DND-41 (cell line): ENCODE data around the gene CTSD.
A peak's percentile ranks its signal among the peaks of the same experiment; 100 is the strongest.

Experiments
- ATAC-seq: fragments of 200-7000 bp; cut with Tn5 transposase; 3 replicates; pipeline ENCODE4 v1.9.1; 2021; ENCODE audit warnings: low read depth; ENCODE audit not compliant: insufficient read depth
- DNase-seq: peaks from one replicate; pipeline ENCODE4 v3.0.0-alpha.2; 2020
- H2AFZ ChIP-seq: 2 replicates; pipeline ENCODE4 v1.6.0; 2012; ENCODE audit warnings: low read depth, low read length
- H3K27ac ChIP-seq: 2 replicates; pipeline ENCODE4 v1.5.1; 2012; ENCODE audit warnings: low read length, inconsistent platforms
- H3K27me3 ChIP-seq: fragments of 200-600 bp; sonication (generic); 2 replicates; pipeline ENCODE4 v1.6.0; 2012; ENCODE audit warnings: low read length, mild to moderate bottlenecking, inconsistent platforms; ENCODE audit not compliant: insufficient read depth, poor library complexity
- H3K36me3 ChIP-seq: 2 replicates; pipeline ENCODE4 v1.5.1; 2012; ENCODE audit warnings: low read length, inconsistent platforms; ENCODE audit not compliant: insufficient read depth
- H3K4me1 ChIP-seq: 2 replicates; pipeline ENCODE4 v1.5.1; 2012; ENCODE audit warnings: mild to moderate bottlenecking, low read length; ENCODE audit not compliant: insufficient read depth
- H3K4me2 ChIP-seq: 2 replicates; pipeline ENCODE4 v1.6.0; 2012; ENCODE audit warnings: mild to moderate bottlenecking, moderate library complexity, low read length, inconsistent platforms; ENCODE audit not compliant: insufficient read depth
- H3K4me3 ChIP-seq, 2 experiments: fragments of 200-600 bp in 1 of 2; shearing (Covaris generic) in 1 of 2; 2 replicates each; pipeline ENCODE4 v1.5.1; 2012 to 2016; ENCODE audit warnings: inconsistent platforms in 2 of 2, low read length in 2 of 2, mild to moderate bottlenecking in 2 of 2, low read depth in 1 of 2, moderate library complexity in 1 of 2
- H3K79me2 ChIP-seq: 2 replicates; pipeline ENCODE4 v1.6.0; 2012; ENCODE audit warnings: low read length, inconsistent platforms; ENCODE audit not compliant: insufficient read depth
- H3K9ac ChIP-seq: 2 replicates; pipeline ENCODE4 v1.6.0; 2012; ENCODE audit warnings: low read depth, mild to moderate bottlenecking, inconsistent platforms, low read length, moderate library complexity
- H3K9me3 ChIP-seq: 2 replicates; pipeline ENCODE4 v1.5.1; 2012; ENCODE audit warnings: low read length, moderate library complexity, mild to moderate bottlenecking, inconsistent platforms; ENCODE audit not compliant: insufficient read depth, severe bottlenecking
- H4K20me1 ChIP-seq: 2 replicates; pipeline ENCODE4 v1.6.0; 2012; ENCODE audit warnings: low read length; ENCODE audit not compliant: insufficient read depth
- EZH2 ChIP-seq: IDR thresholded peaks from 3 replicates; pipeline ENCODE4 v1.6.1; 2012; ENCODE audit warnings: borderline replicate concordance, low read depth, mild to moderate bottlenecking, moderate library complexity, low read length, inconsistent platforms; ENCODE audit not compliant: severe bottlenecking
- TF ChIP-seq, protein P1 (sequence below): IDR thresholded peaks from 2 replicates; pipeline ENCODE4 v1.5.1; 2012; ENCODE audit warnings: borderline replicate concordance, low read length, moderate library complexity, mild to moderate bottlenecking; ENCODE audit not compliant: poor library complexity, severe bottlenecking; ENCODE audit errors: extremely low read depth

CTSD gene

DNA sequence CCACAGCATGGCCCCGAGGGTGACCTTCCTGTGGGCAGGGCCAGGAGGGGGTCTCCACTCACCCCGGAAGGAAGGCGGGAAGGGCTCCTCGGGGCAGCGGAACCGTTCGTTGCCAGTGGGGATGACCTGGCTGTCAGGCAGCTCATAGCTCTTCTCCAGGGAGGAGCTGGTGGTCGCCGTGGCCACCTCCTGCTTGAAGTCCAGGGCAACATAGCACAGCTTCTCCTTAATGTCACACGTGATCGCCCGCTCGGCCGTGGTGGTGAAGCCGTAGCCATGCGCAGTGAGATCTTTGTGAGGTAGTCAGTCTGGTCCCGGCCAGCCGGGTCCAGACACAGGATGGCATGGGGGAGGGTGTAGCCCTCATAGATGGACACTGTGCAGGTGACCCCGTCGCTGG, 39.5 kb upstream of the CTSD start:
- no peaks in the 10 kb centered on the region for H4K20me1 ChIP-seq
- H2AFZ ChIP-seq: no peak overlapping the region
- H3K36me3 ChIP-seq: no peaks in the 10 kb centered on the region
- ATAC-seq (no peak), DNase-seq (no peak)
- TF ChIP-seq, protein P1, sequence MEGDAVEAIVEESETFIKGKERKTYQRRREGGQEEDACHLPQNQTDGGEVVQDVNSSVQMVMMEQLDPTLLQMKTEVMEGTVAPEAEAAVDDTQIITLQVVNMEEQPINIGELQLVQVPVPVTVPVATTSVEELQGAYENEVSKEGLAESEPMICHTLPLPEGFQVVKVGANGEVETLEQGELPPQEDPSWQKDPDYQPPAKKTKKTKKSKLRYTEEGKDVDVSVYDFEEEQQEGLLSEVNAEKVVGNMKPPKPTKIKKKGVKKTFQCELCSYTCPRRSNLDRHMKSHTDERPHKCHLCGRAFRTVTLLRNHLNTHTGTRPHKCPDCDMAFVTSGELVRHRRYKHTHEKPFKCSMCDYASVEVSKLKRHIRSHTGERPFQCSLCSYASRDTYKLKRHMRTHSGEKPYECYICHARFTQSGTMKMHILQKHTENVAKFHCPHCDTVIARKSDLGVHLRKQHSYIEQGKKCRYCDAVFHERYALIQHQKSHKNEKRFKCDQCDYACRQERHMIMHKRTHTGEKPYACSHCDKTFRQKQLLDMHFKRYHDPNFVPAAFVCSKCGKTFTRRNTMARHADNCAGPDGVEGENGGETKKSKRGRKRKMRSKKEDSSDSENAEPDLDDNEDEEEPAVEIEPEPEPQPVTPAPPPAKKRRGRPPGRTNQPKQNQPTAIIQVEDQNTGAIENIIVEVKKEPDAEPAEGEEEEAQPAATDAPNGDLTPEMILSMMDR: no peak
- no peaks in the 10 kb centered on the region for H3K79me2 ChIP-seq
- H3K27ac ChIP-seq: no peak overlapping the region
- H3K9me3 ChIP-seq: no peaks in the 10 kb centered on the region
- no peaks in the 10 kb centered on the region for H3K27me3 ChIP-seq
- H3K4me2 ChIP-seq: no peak overlapping the region
- no peaks in the 10 kb centered on the region for H3K4me1 ChIP-seq
- no peak overlapping the region for H3K9ac ChIP-seq
- no peak overlapping the region for H3K4me3 ChIP-seq

DNA sequence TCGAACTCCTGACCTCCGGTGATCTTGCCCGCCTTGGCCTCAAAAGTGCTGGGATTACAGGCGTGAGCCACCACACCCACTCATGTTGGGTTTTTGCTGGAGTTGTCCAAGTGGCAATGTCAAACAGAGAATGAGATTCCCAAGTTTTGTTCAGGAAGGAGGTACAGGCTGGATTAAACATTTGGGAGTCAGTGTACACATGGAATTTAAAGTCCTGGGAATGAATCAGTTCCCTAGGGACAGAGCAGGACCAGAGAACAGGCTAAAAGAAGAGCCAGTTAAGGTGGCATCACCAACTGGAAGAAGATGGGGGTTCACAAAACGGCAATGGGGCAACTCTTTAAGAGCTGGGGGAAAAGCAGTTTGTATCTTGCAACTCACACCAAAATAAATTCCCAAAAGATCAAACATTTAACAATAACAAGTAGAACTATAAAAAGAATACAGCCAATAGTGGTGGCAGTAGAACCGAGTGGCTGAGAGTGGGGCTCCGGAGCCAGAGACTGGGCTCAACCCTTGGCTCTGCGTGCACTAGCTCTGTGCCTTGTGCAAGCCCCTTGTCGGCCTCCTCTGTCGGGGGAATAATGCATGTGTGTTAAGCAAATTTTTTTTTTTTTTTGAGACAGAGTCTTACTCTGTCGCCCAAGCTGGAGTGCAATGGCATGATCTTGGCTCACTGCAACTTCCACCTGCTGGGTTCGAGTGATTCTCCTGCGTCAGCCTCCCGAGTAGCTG, 33.8 kb upstream of the CTSD start:
- Histone ChIP-seq H3K27me3 (no peaks in the 10 kb centered on the region), H3K27ac (no peak overlapping the region), H3K4me3 (no peak overlapping the region), H3K9me3 (no peaks in the 10 kb centered on the region), H4K20me1 (no peaks in the 10 kb centered on the region), H3K4me2 (no peak overlapping the region), H3K36me3 (no peaks in the 10 kb centered on the region), H2AFZ (no peak overlapping the region), H3K79me2 (no peaks in the 10 kb centered on the region), H3K9ac (no peak overlapping the region), H3K4me1 (peaks cover 9% of the 10 kb centered on the region)
- DNase-seq (no peak), ATAC-seq (no peak)
- TF ChIP-seq EZH2: no peak
- TF ChIP-seq, protein P1: no peak

DNA sequence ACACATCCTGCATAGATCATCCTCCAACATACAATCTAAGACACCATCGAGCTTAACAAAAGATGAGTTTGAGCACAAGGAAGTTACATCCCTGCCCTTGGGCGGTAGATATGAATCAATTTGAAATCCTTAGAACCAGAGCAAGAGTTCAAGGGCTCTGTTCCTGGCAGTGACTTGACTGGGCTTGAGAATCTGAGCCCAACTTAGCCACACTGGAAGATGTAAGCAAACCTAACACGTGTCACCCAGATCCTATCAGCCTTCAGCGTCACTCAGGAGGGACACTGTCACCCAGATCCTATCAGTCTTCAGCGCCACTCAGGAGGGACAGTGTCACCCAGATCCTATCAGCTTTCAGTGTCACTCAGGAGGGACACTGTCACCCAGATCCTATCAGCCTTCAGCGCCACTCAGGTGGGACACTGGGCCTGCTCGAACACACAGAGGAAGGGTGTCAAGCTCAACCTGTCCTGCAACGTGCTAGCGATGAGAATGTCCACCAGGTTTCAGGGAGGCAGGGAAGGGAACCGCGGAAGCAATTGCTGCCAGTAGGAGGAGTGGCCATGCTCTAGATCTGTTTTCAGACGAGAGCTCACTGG, 32.8 kb upstream of the CTSD start:
- H3K79me2 ChIP-seq: no peaks in the 10 kb centered on the region
- H3K4me1 ChIP-seq: peaks cover 12% of the 10 kb centered on the region
- H3K27me3 ChIP-seq: no peaks in the 10 kb centered on the region
- no peak overlapping the region for H2AFZ ChIP-seq
- H4K20me1 ChIP-seq: no peaks in the 10 kb centered on the region
- H3K9me3 ChIP-seq: no peaks in the 10 kb centered on the region
- no peak overlapping the region for H3K9ac ChIP-seq
- no peak overlapping the region for H3K4me2 ChIP-seq
- TF ChIP-seq, protein P1: no peak
- TF ChIP-seq EZH2: no peak
- ATAC-seq: peak; percentile 42; the same call in 2 of the 3 replicates
- no peak overlapping the region for H3K4me3 ChIP-seq
- DNase-seq: no peak
- H3K27ac ChIP-seq: no peak overlapping the region
- no peaks in the 10 kb centered on the region for H3K36me3 ChIP-seq
